SHP77 (cell line): ENCODE results near the gene SEPTIN11.

Experiments
- DNase-seq, 2 experiments: peaks; one replicate each; lab custom pipeline; 2025; lab: John Stamatoyannopoulos, UW

Gene SEPTIN11

GRCh38 chr4:76980261-76980660 is 30.7 kb downstream of the SEPTIN11 start:
- DNase-seq: no peak

- no peak for DNase-seq
Measured at GRCh38 chr4:76981644-76982043, 32.1 kb downstream of the SEPTIN11 start.

GRCh38 chr4:76982638-76983584 is 33.4 kb downstream of the SEPTIN11 start:
- DNase-seq: no peak

GRCh38 chr4:76984127-76984526 is 34.6 kb downstream of the SEPTIN11 start:
- no peak for DNase-seq

- DNase-seq: no peak
Measured at GRCh38 chr4:76984788-76985211, 35.2 kb downstream of the SEPTIN11 start.

- DNase-seq: no peak
Measured at GRCh38 chr4:76987153-76987591, 37.6 kb downstream of the SEPTIN11 start.

- DNase-seq: no peak
Measured at GRCh38 chr4:76987685-76988084, 38.1 kb downstream of the SEPTIN11 start.

GRCh38 chr4:76989391-76990061 is 40.0 kb downstream of the SEPTIN11 start:
- no peak for DNase-seq

- DNase-seq: no peak
Measured at GRCh38 chr4:76990288-76991080, 40.9 kb downstream of the SEPTIN11 start.

GRCh38 chr4:76991161-76991660 is 41.7 kb downstream of the SEPTIN11 start:
- no peak for DNase-seq

- DNase-seq: peak; percentile 42 to 70
Measured at GRCh38 chr4:76993787-76994641, 44.5 kb downstream of the SEPTIN11 start.

GRCh38 chr4:76995776-76996175 is 46.2 kb downstream of the SEPTIN11 start:
- no peak for DNase-seq

- no peak for DNase-seq
Measured at GRCh38 chr4:76996445-76996844, 46.9 kb downstream of the SEPTIN11 start.

- DNase-seq: no peak
Measured at GRCh38 chr4:76997077-76997476, 47.5 kb downstream of the SEPTIN11 start.

GRCh38 chr4:76997532-76997931 is 48.0 kb downstream of the SEPTIN11 start:
- no peak for DNase-seq

GRCh38 chr4:76998251-76998901 is 48.8 kb downstream of the SEPTIN11 start:
- DNase-seq: no peak
